PFSK-1 (cell line): ENCODE measurements around the gene AP2A2.

Experiments
- POLR2AphosphoS5 ChIP-seq: IDR thresholded peaks from 2 replicates; pipeline ENCODE4 v1.6.1; 2012; ENCODE audit warnings: low read depth, mild to moderate bottlenecking, control low read depth, low read length, moderate library complexity
- TF ChIP-seq, protein P1 (sequence below), 2 experiments: IDR thresholded peaks; 2 replicates each; pipeline versions ENCODE4 v1.6.1 to v1.8.0; 2011 to 2012; ENCODE audit warnings: low read depth in 2 of 2, low read length in 2 of 2, control low read depth in 1 of 2, inconsistent platforms in 1 of 2, mild to moderate bottlenecking in 1 of 2, moderate library complexity in 1 of 2; ENCODE audit not compliant: insufficient read depth in 1 of 2

DNA sequence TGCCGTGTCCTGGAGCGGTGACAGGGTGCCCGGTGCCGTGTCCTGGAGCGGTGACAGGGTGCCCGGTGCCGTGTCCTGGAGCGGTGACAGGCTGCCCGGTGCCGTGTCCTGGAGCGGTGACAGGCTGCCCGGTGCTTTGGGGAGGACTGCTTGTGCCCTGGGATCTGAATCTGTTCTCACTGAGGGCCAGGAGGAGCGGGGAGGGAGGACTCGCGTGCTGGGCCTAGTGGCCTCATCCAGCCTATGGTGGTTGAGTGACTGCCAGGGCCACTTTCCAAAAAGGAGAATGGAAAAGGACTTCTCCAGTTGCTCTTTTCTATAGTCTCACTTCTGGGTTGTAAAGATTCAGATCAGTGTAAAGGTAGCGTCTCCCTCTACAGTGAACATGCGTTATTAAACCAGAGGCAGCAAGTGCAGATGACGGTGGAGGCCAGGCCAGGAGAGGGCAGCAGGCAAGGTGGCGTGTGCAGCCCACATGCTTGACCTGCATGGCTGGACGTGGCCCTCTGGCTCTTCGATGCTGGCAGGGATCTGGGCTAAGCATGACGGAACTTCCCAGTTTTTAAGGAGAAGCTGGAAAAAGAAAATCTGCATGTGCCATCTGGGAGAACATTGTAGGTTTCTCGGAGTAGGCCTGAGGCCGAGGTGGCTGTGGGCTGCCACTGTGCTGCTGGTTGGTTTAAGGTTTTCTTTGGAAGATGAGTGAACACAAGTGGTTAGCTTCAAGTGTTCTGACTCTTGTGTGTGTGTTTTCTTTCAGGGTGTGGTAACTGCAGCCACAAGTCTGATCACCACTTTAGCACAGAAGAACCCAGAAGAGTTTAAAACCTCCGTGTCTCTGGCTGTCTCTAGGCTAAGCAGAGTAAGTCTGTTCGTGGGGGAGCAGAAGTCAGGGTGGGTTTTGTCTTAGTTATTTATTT lies 55.0 kb downstream of the AP2A2 start:
- TF ChIP-seq POLR2AphosphoS5, result no peak
- TF ChIP-seq, protein P1, sequence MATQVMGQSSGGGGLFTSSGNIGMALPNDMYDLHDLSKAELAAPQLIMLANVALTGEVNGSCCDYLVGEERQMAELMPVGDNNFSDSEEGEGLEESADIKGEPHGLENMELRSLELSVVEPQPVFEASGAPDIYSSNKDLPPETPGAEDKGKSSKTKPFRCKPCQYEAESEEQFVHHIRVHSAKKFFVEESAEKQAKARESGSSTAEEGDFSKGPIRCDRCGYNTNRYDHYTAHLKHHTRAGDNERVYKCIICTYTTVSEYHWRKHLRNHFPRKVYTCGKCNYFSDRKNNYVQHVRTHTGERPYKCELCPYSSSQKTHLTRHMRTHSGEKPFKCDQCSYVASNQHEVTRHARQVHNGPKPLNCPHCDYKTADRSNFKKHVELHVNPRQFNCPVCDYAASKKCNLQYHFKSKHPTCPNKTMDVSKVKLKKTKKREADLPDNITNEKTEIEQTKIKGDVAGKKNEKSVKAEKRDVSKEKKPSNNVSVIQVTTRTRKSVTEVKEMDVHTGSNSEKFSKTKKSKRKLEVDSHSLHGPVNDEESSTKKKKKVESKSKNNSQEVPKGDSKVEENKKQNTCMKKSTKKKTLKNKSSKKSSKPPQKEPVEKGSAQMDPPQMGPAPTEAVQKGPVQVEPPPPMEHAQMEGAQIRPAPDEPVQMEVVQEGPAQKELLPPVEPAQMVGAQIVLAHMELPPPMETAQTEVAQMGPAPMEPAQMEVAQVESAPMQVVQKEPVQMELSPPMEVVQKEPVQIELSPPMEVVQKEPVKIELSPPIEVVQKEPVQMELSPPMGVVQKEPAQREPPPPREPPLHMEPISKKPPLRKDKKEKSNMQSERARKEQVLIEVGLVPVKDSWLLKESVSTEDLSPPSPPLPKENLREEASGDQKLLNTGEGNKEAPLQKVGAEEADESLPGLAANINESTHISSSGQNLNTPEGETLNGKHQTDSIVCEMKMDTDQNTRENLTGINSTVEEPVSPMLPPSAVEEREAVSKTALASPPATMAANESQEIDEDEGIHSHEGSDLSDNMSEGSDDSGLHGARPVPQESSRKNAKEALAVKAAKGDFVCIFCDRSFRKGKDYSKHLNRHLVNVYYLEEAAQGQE (IDR thresholded peaks at IDR 0.05; ENCODE audit: insufficient read depth in 1 of 2, low read depth in 2 of 2, low read length in 2 of 2), result no peak
